H9 (cell line): ENCODE data around the gene ST6GAL1. TPM values are rescaled to one million over a fixed set of nuclear protein-coding genes. Genes with fewer than 3 reads are reported as not detected.

ENCODE experiments used
- DNase-seq: peaks from one replicate; pipeline ENCODE4 v3.0.0-alpha.2; 2017
- H2AFZ ChIP-seq: one replicate; pipeline ENCODE4 v1.6.1; 2013; ENCODE audit warnings: mild to moderate bottlenecking, low read length, control low read depth, moderate library complexity
- H2AK5ac ChIP-seq: 2 replicates; pipeline ENCODE4 v1.6.1; 2013; ENCODE audit warnings: low read length, control low read depth, mixed read lengths; ENCODE audit not compliant: insufficient read length
- H2BK120ac ChIP-seq: one replicate; pipeline ENCODE4 v1.6.1; 2013; ENCODE audit warnings: low read depth, mild to moderate bottlenecking, low read length, control low read depth, inconsistent platforms; ENCODE audit not compliant: poor library complexity, severe bottlenecking
- H2BK12ac ChIP-seq: 2 replicates; pipeline ENCODE4 v1.6.1; 2013; ENCODE audit warnings: low read length, control low read depth, mixed read lengths, low read depth; ENCODE audit not compliant: insufficient read length
- H2BK15ac ChIP-seq: 2 replicates; pipeline ENCODE4 v1.6.1; 2013; ENCODE audit warnings: low read depth, low read length, control low read depth
- H2BK20ac ChIP-seq: one replicate; pipeline ENCODE4 v1.6.1; 2013; ENCODE audit warnings: low read depth, mild to moderate bottlenecking, low read length, control low read depth, inconsistent platforms; ENCODE audit not compliant: poor library complexity, severe bottlenecking
- H2BK5ac ChIP-seq: 2 replicates; pipeline ENCODE4 v1.6.1; 2013; ENCODE audit warnings: low read length, control low read depth, mixed read lengths; ENCODE audit not compliant: insufficient read length
- H3K14ac ChIP-seq: 2 replicates; pipeline ENCODE4 v1.6.1; 2013; ENCODE audit warnings: low read length, control low read depth; ENCODE audit not compliant: insufficient read depth
- H3K18ac ChIP-seq: 2 replicates; pipeline ENCODE4 v1.6.1; 2013; ENCODE audit warnings: low read depth, mild to moderate bottlenecking, mixed read lengths, low read length, control low read depth; ENCODE audit not compliant: insufficient read length
- H3K23ac ChIP-seq: 2 replicates; pipeline ENCODE4 v1.6.1; 2013; ENCODE audit warnings: low read length, control low read depth, mixed read lengths, low read depth; ENCODE audit not compliant: insufficient read length
- H3K23me2 ChIP-seq: 2 replicates; pipeline ENCODE4 v1.6.1; 2013; ENCODE audit warnings: low read depth, mild to moderate bottlenecking, mixed read lengths, low read length, control low read depth; ENCODE audit not compliant: insufficient read length, poor library complexity, severe bottlenecking
- H3K27ac ChIP-seq: 2 replicates; pipeline ENCODE4 v1.5.1; 2013; ENCODE audit warnings: low read length, control low read depth, mixed read lengths, low read depth; ENCODE audit not compliant: insufficient read length
- H3K27me3 ChIP-seq: 2 replicates; pipeline ENCODE4 v1.6.1; 2013; ENCODE audit warnings: low read length, control low read depth, inconsistent platforms; ENCODE audit not compliant: insufficient read depth
- H3K4ac ChIP-seq: 2 replicates; pipeline ENCODE4 v1.6.1; 2013; ENCODE audit warnings: low read depth, mild to moderate bottlenecking, control low read depth, inconsistent platforms, low read length, moderate library complexity
- H3K4me1 ChIP-seq: 2 replicates; pipeline ENCODE4 v1.6.1; 2013; ENCODE audit warnings: low read length, control low read depth, inconsistent platforms; ENCODE audit not compliant: insufficient read depth
- H3K4me2 ChIP-seq: 2 replicates; pipeline ENCODE4 v1.6.1; 2013; ENCODE audit warnings: low read length, control low read depth, mixed read lengths; ENCODE audit not compliant: insufficient read length, insufficient read depth
- H3K56ac ChIP-seq: 2 replicates; pipeline ENCODE4 v1.6.1; 2013; ENCODE audit warnings: low read depth, mild to moderate bottlenecking, mixed read lengths, low read length, control low read depth; ENCODE audit not compliant: insufficient read length
- H3K79me1 ChIP-seq: 2 replicates; pipeline ENCODE4 v1.6.1; 2013; ENCODE audit warnings: low read depth, mild to moderate bottlenecking, moderate library complexity, low read length, control low read depth, inconsistent platforms; ENCODE audit not compliant: insufficient read depth, poor library complexity, severe bottlenecking
- H3K79me2 ChIP-seq: 2 replicates; pipeline ENCODE4 v1.6.1; 2013; ENCODE audit warnings: low read length, control low read depth, inconsistent platforms; ENCODE audit not compliant: insufficient read depth
- H3K9ac ChIP-seq: 2 replicates; pipeline ENCODE4 v1.6.1; 2013; ENCODE audit warnings: low read length, control low read depth, mixed read lengths; ENCODE audit not compliant: insufficient read length; ENCODE audit errors: extremely low read depth
- H3K9me3 ChIP-seq: one replicate; pipeline ENCODE4 v1.6.1; 2013; ENCODE audit warnings: low read depth, low read length, inconsistent platforms; ENCODE audit not compliant: control insufficient read depth
- H3T11ph ChIP-seq: one replicate; pipeline ENCODE4 v1.6.1; 2013; ENCODE audit warnings: mild to moderate bottlenecking, low read length, control low read depth, inconsistent platforms
- H4K20me1 ChIP-seq: one replicate; pipeline ENCODE4 v1.6.1; 2013; ENCODE audit not compliant: control insufficient read depth, insufficient read length, insufficient read depth
- H4K5ac ChIP-seq: 2 replicates; pipeline ENCODE4 v1.6.1; 2013; ENCODE audit warnings: low read depth, mild to moderate bottlenecking, mixed read lengths, low read length, control low read depth; ENCODE audit not compliant: insufficient read length
- H4K8ac ChIP-seq: replicated peaks from 2 replicates; pipeline ENCODE4 v1.6.1; 2013; ENCODE audit warnings: low read length, control low read depth, mixed read lengths, low read depth; ENCODE audit not compliant: insufficient read length
- H4K91ac ChIP-seq: 2 replicates; pipeline ENCODE4 v1.6.1; 2013; ENCODE audit warnings: low read depth, mild to moderate bottlenecking, moderate library complexity, mixed read lengths, low read length, control low read depth; ENCODE audit not compliant: insufficient read length
- H3K27ac Mint-ChIP-seq, 3 experiments: 2 replicates in 2 of 3; 3 replicates in 1 of 3; pipeline ENCODE4 v1.8.0; 2020 to 2021; ENCODE audit warnings: mixed read lengths in 3 of 3, mild to moderate bottlenecking in 1 of 3, moderate library complexity in 1 of 3
- H3K27me3 Mint-ChIP-seq: 2 replicates; pipeline ENCODE4 v1.8.0; 2021; ENCODE audit warnings: low read depth, mild to moderate bottlenecking, moderate library complexity, mixed read lengths
- H3K36me3 Mint-ChIP-seq, 3 experiments: 2 replicates in 2 of 3; 3 replicates in 1 of 3; pipeline ENCODE4 v1.8.0; 2020 to 2021; ENCODE audit warnings: low read depth in 3 of 3, mixed read lengths in 3 of 3; ENCODE audit not compliant: insufficient read depth in 1 of 3
- H3K4me1 Mint-ChIP-seq, 2 experiments: 2 replicates each; pipeline ENCODE4 v1.8.0; 2020; ENCODE audit warnings: mixed read lengths in 2 of 2
- H3K4me3 Mint-ChIP-seq, 2 experiments: 2 replicates in 1 of 2; 3 replicates in 1 of 2; pipeline ENCODE4 v1.8.0; 2020 to 2021; ENCODE audit warnings: mild to moderate bottlenecking in 2 of 2, mixed read lengths in 2 of 2, moderate library complexity in 1 of 2
- H3K9me3 Mint-ChIP-seq, 2 experiments: 2 replicates in 1 of 2; 3 replicates in 1 of 2; pipeline ENCODE4 v1.8.0; 2020; ENCODE audit warnings: mild to moderate bottlenecking in 2 of 2, mixed read lengths in 2 of 2, moderate library complexity in 1 of 2
- CTCF ChIP-seq: fragments of 200-600 bp; sonication (generic); conservative IDR thresholded peaks from 3 replicates; pipeline ENCODE4 v1.8.0; 2021; ENCODE audit warnings: antibody characterized with exemption, mild to moderate bottlenecking
- WGBS: extraction: QIAGEN DNeasy Blood & Tissue Kit; methylation state at CpG from one replicate; pipeline ENCODE4 v1.1.7; 2013; ENCODE audit warnings: missing lambda C conversion rate, low lambda C conversion rate, mixed read lengths; ENCODE audit not compliant: insufficient read length; ENCODE audit errors: extremely low coverage; 5-methylcytosine and 5-hydroxymethylcytosine counted together
- total RNA-seq: library from RNA; stranded (reverse); gene quantifications from 2 replicates; pipeline ENCODE4 v1.2.1, GENCODE V29; 2021

Gene ST6GAL1
- total RNA-seq, 1 experiment from 2014 or later, result 139 TPM

DNA sequence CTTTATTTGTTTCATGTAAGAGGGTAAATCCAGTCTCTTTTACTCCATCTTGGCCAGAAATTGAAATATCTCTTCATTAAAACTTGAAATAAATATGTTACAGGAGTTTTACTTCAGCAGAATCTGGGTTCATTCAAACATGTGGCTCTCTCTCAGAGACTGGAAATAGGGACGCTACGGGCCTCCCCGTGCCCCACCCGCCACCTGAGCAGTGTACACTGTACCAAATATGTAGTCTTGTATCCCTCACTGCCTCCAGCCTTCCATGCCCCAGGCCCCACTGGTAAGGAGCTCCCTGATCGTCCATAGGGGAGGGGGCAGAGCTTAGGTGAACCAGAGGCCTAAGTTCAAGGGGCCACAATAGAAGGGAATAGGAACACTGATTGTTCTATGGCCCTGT lies 172.9 kb downstream of the ST6GAL1 start:
- H2BK12ac ChIP-seq, result no peak overlapping the region
- no peak overlapping the region for H4K5ac ChIP-seq
- no peak overlapping the region for H2AFZ ChIP-seq
- H2BK5ac ChIP-seq, result no peak overlapping the region
- Mint-ChIP-seq H3K36me3 (peaks cover 0 to 13% (median 2%) of the 10 kb centered on the region in 3 experiments; a peak in 2 of 7 replicates), H3K27me3 (no peaks in the 10 kb centered on the region), H3K27ac (no peak overlapping the region), H3K9me3 (peaks cover 11 to 14% of the 10 kb centered on the region in 2 experiments; a peak in 4 of 5 replicates), H3K4me3 (no peak overlapping the region), H3K4me1 (peaks cover 8 to 12% of the 10 kb centered on the region in 2 experiments)
- H2BK15ac ChIP-seq, result no peak overlapping the region
- H2BK120ac ChIP-seq, result no peak overlapping the region
- no peak overlapping the region for H3K23ac ChIP-seq
- H4K20me1 ChIP-seq, result peaks cover 3% of the 10 kb centered on the region
- no peak overlapping the region for H4K91ac ChIP-seq
- no peak overlapping the region for H3K4ac ChIP-seq
- no peak overlapping the region for H3K4me2 ChIP-seq
- H3K23me2 ChIP-seq, result no peaks in the 10 kb centered on the region
- H2BK20ac ChIP-seq, result no peak overlapping the region
- H3K4me1 ChIP-seq, result peaks cover 7% of the 10 kb centered on the region; the same call in 1 of the 2 replicates
- H3K27ac ChIP-seq, result no peak overlapping the region
- no CpG with 5 or more reads among the region's 5 CpGs for WGBS
- no peak overlapping the region for H2AK5ac ChIP-seq
- H3K56ac ChIP-seq, result no peak overlapping the region
- H3K9me3 ChIP-seq, result no peaks in the 10 kb centered on the region
- no peak for DNase-seq
- no peak overlapping the region for H3K14ac ChIP-seq
- no peak overlapping the region for H4K8ac ChIP-seq
- no peaks in the 10 kb centered on the region for H3K79me2 ChIP-seq
- no peaks in the 10 kb centered on the region for H3K27me3 ChIP-seq
- H3K18ac ChIP-seq, result no peak overlapping the region
- H3T11ph ChIP-seq, result no peak overlapping the region
- no peak overlapping the region for H3K9ac ChIP-seq
- no peak for TF ChIP-seq CTCF
- H3K79me1 ChIP-seq, result no peaks in the 10 kb centered on the region
